Measurements from ENCODE around the gene TRIM38.

DNA sequence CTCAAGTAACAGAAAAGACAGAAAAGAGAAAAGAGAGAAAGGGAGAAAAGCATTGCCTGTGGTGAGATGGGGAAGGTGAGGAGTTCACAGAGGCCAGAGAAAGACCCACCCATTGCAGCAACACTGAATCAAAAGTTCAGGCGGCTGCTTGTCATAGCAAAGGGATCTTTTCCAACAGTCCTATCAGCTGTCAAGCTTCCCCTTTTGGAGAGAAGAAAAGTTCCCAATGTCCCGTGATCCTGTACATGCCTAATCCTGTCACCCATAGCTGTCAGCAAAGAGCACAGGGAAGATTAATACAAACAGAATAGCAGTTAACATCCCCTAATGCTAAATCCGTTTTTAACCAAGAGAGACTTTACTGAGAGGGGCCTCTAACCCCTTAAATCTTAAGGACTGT, 8.9 kb upstream of the TRIM38 start:
- TF ChIP-seq, protein P1, sequence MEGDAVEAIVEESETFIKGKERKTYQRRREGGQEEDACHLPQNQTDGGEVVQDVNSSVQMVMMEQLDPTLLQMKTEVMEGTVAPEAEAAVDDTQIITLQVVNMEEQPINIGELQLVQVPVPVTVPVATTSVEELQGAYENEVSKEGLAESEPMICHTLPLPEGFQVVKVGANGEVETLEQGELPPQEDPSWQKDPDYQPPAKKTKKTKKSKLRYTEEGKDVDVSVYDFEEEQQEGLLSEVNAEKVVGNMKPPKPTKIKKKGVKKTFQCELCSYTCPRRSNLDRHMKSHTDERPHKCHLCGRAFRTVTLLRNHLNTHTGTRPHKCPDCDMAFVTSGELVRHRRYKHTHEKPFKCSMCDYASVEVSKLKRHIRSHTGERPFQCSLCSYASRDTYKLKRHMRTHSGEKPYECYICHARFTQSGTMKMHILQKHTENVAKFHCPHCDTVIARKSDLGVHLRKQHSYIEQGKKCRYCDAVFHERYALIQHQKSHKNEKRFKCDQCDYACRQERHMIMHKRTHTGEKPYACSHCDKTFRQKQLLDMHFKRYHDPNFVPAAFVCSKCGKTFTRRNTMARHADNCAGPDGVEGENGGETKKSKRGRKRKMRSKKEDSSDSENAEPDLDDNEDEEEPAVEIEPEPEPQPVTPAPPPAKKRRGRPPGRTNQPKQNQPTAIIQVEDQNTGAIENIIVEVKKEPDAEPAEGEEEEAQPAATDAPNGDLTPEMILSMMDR (IDR thresholded peaks at IDR 0.05), result no peak
- no peak for TF ChIP-seq POLR2A (IDR thresholded peaks at IDR 0.05)

Data from suprapubic skin (tissue), 3 donors.